Measurements from ENCODE around the gene LIPH.

- TF ChIP-seq EZH2 (IDR thresholded peaks at IDR 0.05) (no peak), POLR2AphosphoS5 (IDR thresholded peaks at IDR 0.05; ENCODE audit: borderline replicate concordance, low read depth, low read length) (no peak)
Measured at GRCh38 chr3:185540695-185541094, 11.7 kb downstream of the LIPH start.

Measured in SK-N-MC (cell line).